H1 (cell line): ENCODE data around the gene GPR15LG. TPM values are rescaled to one million over a fixed set of nuclear protein-coding genes. Genes with fewer than 3 reads are reported as not detected.

Experiments
- CTCF ChIA-PET: fragments of 300-600 bp; sonication (Branson Sonifier 250); formaldehyde crosslinking; loops from one replicate; lab custom pipeline; 2021; ENCODE audit not compliant: partially characterized antibody; lab: Charles Lee
- POLR2A ChIA-PET: fragments of 300-600 bp; sonication (Branson Sonifier 250); formaldehyde crosslinking; loops from one replicate; lab custom pipeline; 2021; ENCODE audit warnings: inconsistent platforms; ENCODE audit not compliant: partially characterized antibody; lab: Charles Lee
- DNase-seq, 2 experiments: peaks; one replicate each; pipeline versions ENCODE4 v3.0.0 to v3.0.0-alpha.2; 2010 to 2022; ENCODE audit warnings: low spot score in 2 of 2, low read depth in 1 of 2, mixed read lengths in 1 of 2
- FAIRE-seq: peaks from 2 replicates; lab custom pipeline; 2011; peaks lifted over from hg19 to GRCh38; lab: Jason Lieb, UNC
- H2AFZ ChIP-seq: 2 replicates; pipeline ENCODE4 v1.8.1; 2012; ENCODE audit warnings: low read length, inconsistent platforms
- H2AK5ac ChIP-seq: 2 replicates; pipeline ENCODE4 v1.6.1; 2013; ENCODE audit warnings: low read depth, low read length
- H2BK120ac ChIP-seq: replicated peaks from 2 replicates; pipeline ENCODE3; 2013; ENCODE audit warnings: low read depth, low read length, inconsistent platforms
- H2BK12ac ChIP-seq: 2 replicates; pipeline ENCODE4 v1.6.1; 2013; ENCODE audit warnings: low read depth, low read length
- H2BK15ac ChIP-seq: 2 replicates; pipeline ENCODE4 v1.6.1; 2013; ENCODE audit warnings: low read length
- H2BK20ac ChIP-seq: 2 replicates; pipeline ENCODE4 v1.6.1; 2013; ENCODE audit warnings: low read length
- H2BK5ac ChIP-seq: 2 replicates; pipeline ENCODE4 v1.6.1; 2013; ENCODE audit warnings: low read depth, low read length
- H3K14ac ChIP-seq: 2 replicates; pipeline ENCODE4 v1.6.1; 2013; ENCODE audit warnings: inconsistent platforms; ENCODE audit not compliant: insufficient read length
- H3K18ac ChIP-seq: 2 replicates; pipeline ENCODE4 v1.6.1; 2013; ENCODE audit warnings: low read length; ENCODE audit errors: extremely low read depth
- H3K23ac ChIP-seq: 2 replicates; pipeline ENCODE4 v1.6.1; 2013; ENCODE audit warnings: inconsistent platforms; ENCODE audit not compliant: insufficient read length
- H3K23me2 ChIP-seq: 2 replicates; pipeline ENCODE4 v1.6.1; 2013; ENCODE audit warnings: low read depth, low read length
- H3K27ac ChIP-seq: 2 replicates; pipeline ENCODE4 v1.6.1; 2011; ENCODE audit warnings: low read depth, low read length, inconsistent platforms
- H3K27me3 ChIP-seq, 4 experiments: replicated peaks in 1 of 4; 1 replicate in 1 of 4; 2 replicates in 3 of 4; pipeline versions ENCODE4 v1.6.1 to v1.8.1; 2011 to 2013; ENCODE audit warnings: low read length in 3 of 4, mild to moderate bottlenecking in 3 of 4, inconsistent platforms in 2 of 4, mixed read lengths in 2 of 4, moderate library complexity in 1 of 4; ENCODE audit not compliant: control insufficient read depth in 3 of 4, insufficient read depth in 3 of 4; ENCODE audit errors: extremely low read depth in 1 of 4
- H3K36me3 ChIP-seq, 4 experiments: 2 replicates each; pipeline versions ENCODE4 v1.6.1 to v1.8.1; 2011 to 2013; ENCODE audit warnings: mild to moderate bottlenecking in 4 of 4, low read length in 3 of 4, moderate library complexity in 2 of 4, control low read depth in 1 of 4, inconsistent platforms in 1 of 4; ENCODE audit not compliant: insufficient read depth in 4 of 4, control insufficient read depth in 2 of 4
- H3K4ac ChIP-seq: replicated peaks from 2 replicates; pipeline ENCODE3; 2013; ENCODE audit warnings: low read length, low read depth, mixed read lengths, inconsistent platforms; ENCODE audit not compliant: insufficient read length
- H3K4me1 ChIP-seq, 4 experiments: replicated peaks in 1 of 4; 1 replicate in 1 of 4; 2 replicates in 3 of 4; pipeline versions ENCODE4 v1.6.1 to v1.8.1; 2011 to 2013; ENCODE audit warnings: low read length in 3 of 4, inconsistent platforms in 2 of 4, mixed read lengths in 1 of 4; ENCODE audit not compliant: insufficient read depth in 4 of 4, control insufficient read depth in 3 of 4
- H3K4me2 ChIP-seq, 2 experiments: 2 replicates each; pipeline versions ENCODE4 v1.6.1 to v1.8.1; 2011 to 2013; ENCODE audit warnings: low read depth in 2 of 2, low read length in 2 of 2, control low read depth in 1 of 2, inconsistent platforms in 1 of 2, mild to moderate bottlenecking in 1 of 2; ENCODE audit not compliant: insufficient read depth in 1 of 2
- H3K4me3 ChIP-seq, 4 experiments: fragments of 200-600, 300-600 bp in 1 of 4; sonication (generic), shearing (Covaris generic), sonication (Bioruptor Twin) in 1 of 4; 2 replicates each; pipeline versions ENCODE4 v1.5.1 to v1.8.1; 2011 to 2016; ENCODE audit warnings: low read length in 4 of 4, low read depth in 3 of 4, control low read depth in 2 of 4, inconsistent platforms in 2 of 4, mild to moderate bottlenecking in 2 of 4, mixed read lengths in 1 of 4, moderate library complexity in 1 of 4; ENCODE audit not compliant: insufficient read depth in 2 of 4; ENCODE audit errors: extremely low read depth in 1 of 4
- H3K56ac ChIP-seq: replicated peaks from 2 replicates; pipeline ENCODE3; 2013; ENCODE audit warnings: low read depth, mild to moderate bottlenecking, mixed read lengths, low read length, inconsistent platforms; ENCODE audit not compliant: insufficient read length
- H3K79me1 ChIP-seq: 2 replicates; pipeline ENCODE4 v1.6.1; 2013; ENCODE audit warnings: low read depth, low read length, control low read depth
- H3K79me2 ChIP-seq, 2 experiments: 2 replicates each; pipeline versions ENCODE4 v1.6.1 to v1.8.1; 2012 to 2013; ENCODE audit warnings: low read length in 2 of 2, mild to moderate bottlenecking in 2 of 2, inconsistent platforms in 1 of 2; ENCODE audit not compliant: insufficient read depth in 2 of 2, control insufficient read depth in 1 of 2
- H3K9ac ChIP-seq, 4 experiments: replicated peaks in 1 of 4; 1 replicate in 1 of 4; 2 replicates in 3 of 4; pipeline versions ENCODE4 v1.6.1 to v1.8.1; 2011 to 2013; ENCODE audit warnings: low read depth in 3 of 4, low read length in 3 of 4, control low read depth in 2 of 4, mild to moderate bottlenecking in 2 of 4, moderate library complexity in 2 of 4, inconsistent platforms in 1 of 4; ENCODE audit errors: extremely low read depth in 1 of 4
- H3K9me3 ChIP-seq, 2 experiments: 2 replicates each; pipeline versions ENCODE4 v1.6.1 to v1.8.1; 2012 to 2013; ENCODE audit warnings: mild to moderate bottlenecking in 2 of 2, moderate library complexity in 2 of 2, control low read depth in 1 of 2, inconsistent platforms in 1 of 2, low read depth in 1 of 2, low read length in 1 of 2, mixed read lengths in 1 of 2; ENCODE audit not compliant: insufficient read depth in 2 of 2
- H4K20me1 ChIP-seq, 2 experiments: replicated peaks in 1 of 2; 2 replicates each; pipeline versions ENCODE3 to v1.8.1; 2011 to 2013; ENCODE audit warnings: inconsistent platforms in 2 of 2, low read length in 2 of 2, mild to moderate bottlenecking in 1 of 2; ENCODE audit not compliant: insufficient read depth in 2 of 2, control insufficient read depth in 1 of 2
- H4K5ac ChIP-seq: 2 replicates; pipeline ENCODE4 v1.6.1; 2013; ENCODE audit warnings: low read length, low read depth, mixed read lengths, inconsistent platforms; ENCODE audit not compliant: insufficient read length
- H4K8ac ChIP-seq: 2 replicates; pipeline ENCODE4 v1.8.0; 2013; ENCODE audit warnings: mild to moderate bottlenecking, moderate library complexity, low read length, inconsistent platforms; ENCODE audit not compliant: insufficient read depth; ENCODE audit errors: extremely low read depth
- H4K91ac ChIP-seq: replicated peaks from 2 replicates; pipeline ENCODE3; 2013; ENCODE audit warnings: low read length, mixed read lengths, inconsistent platforms; ENCODE audit not compliant: insufficient read length
- ASH2L ChIP-seq: fragments of 200-600, 300-600 bp; sonication (generic); IDR thresholded peaks from one replicate; pipeline ENCODE4 v1.7.1; 2017; ENCODE audit warnings: low read length
- BCL11A ChIP-seq, 2 experiments: IDR thresholded peaks; one replicate each; pipeline ENCODE4 v1.6.1; 2011; ENCODE audit warnings: low read depth in 2 of 2, low read length in 2 of 2, mild to moderate bottlenecking in 2 of 2
- BRCA1 ChIP-seq: IDR thresholded peaks from 2 replicates; pipeline ENCODE4 v1.6.1; 2012; ENCODE audit warnings: low read depth, low read length, improper control_type of control experiment
- FOSL1 ChIP-seq: IDR thresholded peaks from 2 replicates; pipeline ENCODE4 v1.6.1; 2011; ENCODE audit warnings: mild to moderate bottlenecking, low read depth, low read length, moderate library complexity; ENCODE audit not compliant: insufficient read depth
- HDAC2 ChIP-seq, 2 experiments: fragments of 300-600 bp in 1 of 2; sonication (generic) in 1 of 2; IDR thresholded peaks; 2 replicates each; pipeline ENCODE4 v1.6.1; 2011 to 2012; ENCODE audit warnings: low read depth in 2 of 2, low read length in 2 of 2, mild to moderate bottlenecking in 2 of 2, moderate library complexity in 2 of 2, borderline replicate concordance in 1 of 2, inconsistent platforms in 1 of 2
- KDM5A ChIP-seq: fragments of 200-600 bp; IDR thresholded peaks from 2 replicates; pipeline ENCODE4 v1.7.1; 2012; ENCODE audit warnings: mild to moderate bottlenecking, low read length, inconsistent platforms, mixed read lengths
- PHF8 ChIP-seq: fragments of 200-600 bp; sonication (generic); conservative IDR thresholded peaks from 2 replicates; pipeline ENCODE4 v1.7.1; 2012; ENCODE audit warnings: low read depth, mild to moderate bottlenecking, inconsistent platforms, low read length, moderate library complexity
- SIRT6 ChIP-seq: IDR thresholded peaks from one replicate; pipeline ENCODE4 v1.7.1; 2012; ENCODE audit warnings: low read length, inconsistent platforms
- SIX5 ChIP-seq: IDR thresholded peaks from 2 replicates; pipeline ENCODE4 v1.6.1; 2011; ENCODE audit warnings: mild to moderate bottlenecking, low read depth, low read length
- SP1 ChIP-seq: IDR thresholded peaks from 2 replicates; pipeline ENCODE4 v1.6.1; 2011; ENCODE audit warnings: low read depth, low read length
- SP4 ChIP-seq: IDR thresholded peaks from 2 replicates; pipeline ENCODE4 v1.6.1; 2012; ENCODE audit warnings: low read length, inconsistent platforms
- TEAD4 ChIP-seq: IDR thresholded peaks from 2 replicates; pipeline ENCODE4 v1.6.1; 2012; ENCODE audit warnings: low read depth, low read length, inconsistent platforms, mixed read lengths
- ZNF274 ChIP-seq: IDR thresholded peaks from 2 replicates; pipeline ENCODE4 v1.7.0; 2012; ENCODE audit warnings: low read length, borderline replicate concordance; ENCODE audit errors: extremely low read depth
- WGBS, 2 experiments: shearing (Covaris generic) in 1 of 2; methylation state at CpG; one replicate each; pipeline versions ENCODE4 v1.1.6 to v1.1.7; 2013 to 2015; ENCODE audit warnings: low lambda C conversion rate in 2 of 2, mixed read lengths in 2 of 2, inconsistent platforms in 1 of 2, low coverage in 1 of 2, missing lambda C conversion rate in 1 of 2; ENCODE audit not compliant: insufficient replicate concordance in 2 of 2, insufficient coverage in 1 of 2, insufficient read length in 1 of 2; ENCODE audit errors: extremely low coverage in 1 of 2, missing lambda C conversion rate in 1 of 2; 5-methylcytosine and 5-hydroxymethylcytosine counted together
- polyA plus RNA-seq, 7 experiments: library from polyadenylated mRNA; depleted of rRNA in 3 of 7; stranded (reverse) in 5 of 7; unstranded in 2 of 7; fragments of >200 nt in 5 of 7; fragments of 200-250 nt in 2 of 7; gene quantifications; 1 replicate in 5 of 7; 2 replicates in 1 of 7; 4 replicates in 1 of 7; pipeline versions ENCODE4 v1.2.1 to v1.2.3, GENCODE V29; 2011 to 2013; ENCODE audit warnings: missing spikeins in 2 of 7, mixed read lengths in 2 of 7
- total RNA-seq: library from RNA; stranded (reverse); fragmentation: NEBNext Ultra II Directional; extraction: Animal tissue kit (Norgen Biotek cat#: 25700); gene quantifications from 2 replicates; pipeline ENCODE4 v1.2.1, GENCODE V29; 2021
- TF ChIP-seq, protein P1 (sequence below): IDR thresholded peaks from 2 replicates; pipeline ENCODE4 v1.6.1; 2012; ENCODE audit warnings: low read length, inconsistent platforms

Gene GPR15LG
- total and polyA plus RNA-seq, 2 of the 8 experiments (the other 6 are each of a cell fraction or from before 2014, with no cell fraction given), result not detected

DNA sequence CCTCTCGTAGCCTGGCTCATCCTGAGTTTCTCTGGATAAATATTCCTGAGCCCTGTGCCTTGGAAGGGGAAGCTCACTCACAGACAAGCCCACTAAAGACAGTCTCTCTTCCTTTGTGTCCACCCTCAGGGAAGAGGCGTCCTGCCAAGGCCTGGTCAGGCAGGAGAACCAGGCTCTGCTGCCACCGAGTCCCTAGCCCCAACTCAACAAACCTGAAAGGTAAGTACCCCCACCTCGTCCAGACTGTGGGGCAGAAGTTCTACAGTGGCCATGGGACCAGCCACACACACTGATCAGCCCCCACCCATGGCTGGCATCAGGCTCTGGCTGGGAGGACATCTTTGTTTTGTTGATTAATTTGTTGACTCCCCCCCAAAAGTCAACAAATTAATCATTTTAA is 2.8 kb downstream of the GPR15LG start:
- FAIRE-seq, result no peak
- no peak overlapping the region for H3K14ac ChIP-seq
- no peak overlapping the region for H3K27ac ChIP-seq
- no peak overlapping the region for H4K91ac ChIP-seq
- H3K79me2 ChIP-seq, result no peaks in the 10 kb centered on the region
- H3K27me3 ChIP-seq, result no peaks in the 10 kb centered on the region
- H3K9ac ChIP-seq, result no peak overlapping the region
- DNase-seq, result peak in 1 of 2 experiments; percentile 35
- no peak overlapping the region for H3K56ac ChIP-seq
- peaks cover 0 to 7% of the 10 kb centered on the region in 2 experiments for H4K20me1 ChIP-seq
- no peak overlapping the region for H3K4ac ChIP-seq
- H2BK20ac ChIP-seq, result no peak overlapping the region
- CTCF ChIA-PET, result interaction anchor here (0.8 to 0.9 kb wide), 3 partner anchors 28 to 364 kb away, joined by 3 to 4 read pairs (median 3); no protein-coding TSS in a partner anchor
- H3K9me3 ChIP-seq, result peaks cover 0 to 7% of the 10 kb centered on the region in 2 experiments; a peak in 1 of 4 replicates
- no peak overlapping the region for H3K18ac ChIP-seq
- H2BK5ac ChIP-seq, result no peak overlapping the region
- POLR2A ChIA-PET, result no interaction called here
- no peak overlapping the region for H4K8ac ChIP-seq
- WGBS, 2 experiments, result 78% methylated on average over 4 of the region's 4 CpGs; no CpG with 5 or more reads in 1 of the 2 experiments
- H3K4me3 ChIP-seq, result no peak overlapping the region
- H3K23ac ChIP-seq, result no peak overlapping the region
- peaks cover 9% of the 10 kb centered on the region for H3K23me2 ChIP-seq
- H3K36me3 ChIP-seq, result no peaks in the 10 kb centered on the region
- H2BK15ac ChIP-seq, result no peak overlapping the region
- no peak overlapping the region for H2BK120ac ChIP-seq
- no peak overlapping the region for H2AK5ac ChIP-seq
- no peaks in the 10 kb centered on the region for H3K79me1 ChIP-seq
- no peak overlapping the region for H4K5ac ChIP-seq
- H2AFZ ChIP-seq, result no peak overlapping the region
- H3K4me2 ChIP-seq, result no peak overlapping the region
- H3K4me1 ChIP-seq, result peaks cover 0 to 2% (median 0%) of the 10 kb centered on the region in 4 experiments; a peak in 2 of 7 replicates
- no peak overlapping the region for H2BK12ac ChIP-seq
- TF ChIP-seq HDAC2 (IDR thresholded peaks at IDR 0.05; ENCODE audit: borderline replicate concordance in 1 of 2, low read depth in 2 of 2, low read length in 2 of 2), result no peak
- no peak for TF ChIP-seq ZNF274
- no peak for TF ChIP-seq ASH2L
- TF ChIP-seq KDM5A, result no peak
- no peak for TF ChIP-seq SIRT6
- TF ChIP-seq BCL11A (IDR thresholded peaks at IDR 0.05; ENCODE audit: low read depth in 2 of 2, low read length in 2 of 2), result no peak
- TF ChIP-seq BRCA1, result no peak
- TF ChIP-seq SIX5, result no peak
- TF ChIP-seq, protein P1, sequence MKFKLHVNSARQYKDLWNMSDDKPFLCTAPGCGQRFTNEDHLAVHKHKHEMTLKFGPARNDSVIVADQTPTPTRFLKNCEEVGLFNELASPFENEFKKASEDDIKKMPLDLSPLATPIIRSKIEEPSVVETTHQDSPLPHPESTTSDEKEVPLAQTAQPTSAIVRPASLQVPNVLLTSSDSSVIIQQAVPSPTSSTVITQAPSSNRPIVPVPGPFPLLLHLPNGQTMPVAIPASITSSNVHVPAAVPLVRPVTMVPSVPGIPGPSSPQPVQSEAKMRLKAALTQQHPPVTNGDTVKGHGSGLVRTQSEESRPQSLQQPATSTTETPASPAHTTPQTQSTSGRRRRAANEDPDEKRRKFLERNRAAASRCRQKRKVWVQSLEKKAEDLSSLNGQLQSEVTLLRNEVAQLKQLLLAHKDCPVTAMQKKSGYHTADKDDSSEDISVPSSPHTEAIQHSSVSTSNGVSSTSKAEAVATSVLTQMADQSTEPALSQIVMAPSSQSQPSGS, result no peak
- no peak for TF ChIP-seq PHF8
- no peak for TF ChIP-seq SP4
- no peak for TF ChIP-seq FOSL1
- TF ChIP-seq TEAD4, result no peak
- no peak for TF ChIP-seq SP1
